ENCODE measurements around the gene SUOX. TPM values are rescaled to one million over a fixed set of nuclear protein-coding genes. Genes with fewer than 3 reads are reported as not detected.
"Not testable (repeated sequence)": the region's sequence is repeated elsewhere in the genome, so short reads cannot be mapped to it uniquely, and the experiment has no call there.

Gene SUOX
- total RNA-seq, 4 donors from 2014 or later = 16.5 to 38.9 (median 27.0) TPM

DNA sequence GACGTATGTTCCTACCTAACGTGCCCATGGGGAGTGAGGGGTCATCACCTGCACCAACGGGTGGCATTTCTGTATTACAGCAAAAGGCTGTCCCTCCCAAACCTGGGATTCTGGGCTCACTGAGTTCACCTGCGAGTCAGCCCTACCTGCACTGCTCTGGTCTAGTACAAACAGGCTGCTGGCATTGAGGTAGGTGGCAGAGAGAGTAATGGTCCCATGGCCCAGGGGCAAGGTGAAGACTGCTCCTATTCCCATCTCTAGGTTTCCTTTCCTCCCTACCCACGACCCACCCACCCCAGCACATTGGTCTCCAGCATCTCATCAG is 421 bp downstream of the SUOX start:
- H3K36me3 ChIP-seq = peaks cover 0 to 19% (median 0%) of the 10 kb centered on the region in 3 donors
- no peaks in the 10 kb centered on the region for H3K9me3 ChIP-seq

DNA sequence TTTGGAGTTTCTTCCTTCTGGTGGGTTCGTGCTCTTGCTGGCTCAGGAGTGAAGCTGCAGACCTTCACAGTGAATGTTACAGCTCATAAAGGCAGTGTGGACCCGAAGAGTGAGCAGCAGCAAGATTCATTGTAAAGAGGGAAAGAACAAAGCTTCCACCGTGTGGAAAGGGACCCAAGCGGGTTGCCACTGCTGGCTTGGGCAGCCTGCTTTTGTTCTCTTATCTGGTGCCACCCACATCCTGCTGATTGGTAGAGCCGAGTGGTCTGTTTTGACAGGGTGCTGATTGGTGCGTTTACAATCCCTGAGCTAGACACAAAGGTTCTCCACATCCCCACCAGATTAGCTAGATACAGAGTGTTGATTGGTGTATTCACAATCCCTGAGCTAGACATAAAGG is 2.4 kb downstream of the SUOX start:
- Histone ChIP-seq H3K36me3 (peaks cover 0 to 15% (median 0%) of the 10 kb centered on the region in 3 donors), H3K4me1 (peaks cover 0 to 34% (median 0%) of the 10 kb centered on the region in 4 donors)
- H3K9me3 ChIP-seq, H3K27ac ChIP-seq, H3K4me3 ChIP-seq, H3K27me3 ChIP-seq, DNase-seq: not testable (repeated sequence)

More for the DNA sequence above, 421 bp downstream of the SUOX start:
- Histone ChIP-seq H3K4me3 (peak overlapping the region; percentile 26 to 75 (median 58)), H3K4me1 (peaks cover 0 to 34% (median 0%) of the 10 kb centered on the region in 4 donors), H3K27ac (peak overlapping the region; percentile 50 to 84 (median 72)), H3K27me3 (no peaks in the 10 kb centered on the region)
- no peak for TF ChIP-seq POLR2A (IDR thresholded peaks at IDR 0.05)
- TF ChIP-seq, protein P1, sequence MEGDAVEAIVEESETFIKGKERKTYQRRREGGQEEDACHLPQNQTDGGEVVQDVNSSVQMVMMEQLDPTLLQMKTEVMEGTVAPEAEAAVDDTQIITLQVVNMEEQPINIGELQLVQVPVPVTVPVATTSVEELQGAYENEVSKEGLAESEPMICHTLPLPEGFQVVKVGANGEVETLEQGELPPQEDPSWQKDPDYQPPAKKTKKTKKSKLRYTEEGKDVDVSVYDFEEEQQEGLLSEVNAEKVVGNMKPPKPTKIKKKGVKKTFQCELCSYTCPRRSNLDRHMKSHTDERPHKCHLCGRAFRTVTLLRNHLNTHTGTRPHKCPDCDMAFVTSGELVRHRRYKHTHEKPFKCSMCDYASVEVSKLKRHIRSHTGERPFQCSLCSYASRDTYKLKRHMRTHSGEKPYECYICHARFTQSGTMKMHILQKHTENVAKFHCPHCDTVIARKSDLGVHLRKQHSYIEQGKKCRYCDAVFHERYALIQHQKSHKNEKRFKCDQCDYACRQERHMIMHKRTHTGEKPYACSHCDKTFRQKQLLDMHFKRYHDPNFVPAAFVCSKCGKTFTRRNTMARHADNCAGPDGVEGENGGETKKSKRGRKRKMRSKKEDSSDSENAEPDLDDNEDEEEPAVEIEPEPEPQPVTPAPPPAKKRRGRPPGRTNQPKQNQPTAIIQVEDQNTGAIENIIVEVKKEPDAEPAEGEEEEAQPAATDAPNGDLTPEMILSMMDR (IDR thresholded peaks at IDR 0.05) = no peak
- DNase-seq = no peak

DNA sequence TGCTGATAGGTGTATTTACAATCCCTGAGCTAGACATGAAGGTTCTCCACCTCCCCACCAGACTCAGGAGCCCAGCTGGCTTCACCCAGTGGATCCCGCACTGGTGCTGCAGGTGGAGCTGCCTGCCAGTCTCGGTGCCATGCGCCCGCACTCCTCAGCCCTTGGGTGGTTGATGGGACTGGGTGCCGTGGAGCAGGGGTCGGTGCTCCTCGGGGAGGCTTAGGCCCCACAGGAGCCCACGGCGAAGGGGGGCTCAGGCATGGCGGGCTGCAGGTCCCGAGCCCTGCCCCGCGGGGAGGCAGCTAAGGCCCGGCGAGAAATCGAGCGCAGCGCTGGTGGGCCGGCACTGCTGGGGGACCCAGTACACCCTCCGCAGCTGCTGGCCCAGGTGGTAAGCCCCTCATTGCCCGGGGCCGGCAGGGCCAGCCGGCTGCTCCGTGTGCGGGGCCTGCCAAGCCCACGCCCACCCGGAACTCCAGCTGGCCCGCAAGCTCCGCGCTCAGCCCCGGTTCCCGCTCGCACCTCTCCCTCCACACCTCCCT is 3.0 kb downstream of the SUOX start:
- H3K9me3 ChIP-seq, DNase-seq, H3K27ac ChIP-seq, H3K27me3 ChIP-seq, H3K4me3 ChIP-seq: not testable (repeated sequence)
- Histone ChIP-seq H3K36me3 (peaks cover 0 to 15% (median 0%) of the 10 kb centered on the region in 3 donors), H3K4me1 (peaks cover 0 to 34% (median 0%) of the 10 kb centered on the region in 4 donors)

DNA sequence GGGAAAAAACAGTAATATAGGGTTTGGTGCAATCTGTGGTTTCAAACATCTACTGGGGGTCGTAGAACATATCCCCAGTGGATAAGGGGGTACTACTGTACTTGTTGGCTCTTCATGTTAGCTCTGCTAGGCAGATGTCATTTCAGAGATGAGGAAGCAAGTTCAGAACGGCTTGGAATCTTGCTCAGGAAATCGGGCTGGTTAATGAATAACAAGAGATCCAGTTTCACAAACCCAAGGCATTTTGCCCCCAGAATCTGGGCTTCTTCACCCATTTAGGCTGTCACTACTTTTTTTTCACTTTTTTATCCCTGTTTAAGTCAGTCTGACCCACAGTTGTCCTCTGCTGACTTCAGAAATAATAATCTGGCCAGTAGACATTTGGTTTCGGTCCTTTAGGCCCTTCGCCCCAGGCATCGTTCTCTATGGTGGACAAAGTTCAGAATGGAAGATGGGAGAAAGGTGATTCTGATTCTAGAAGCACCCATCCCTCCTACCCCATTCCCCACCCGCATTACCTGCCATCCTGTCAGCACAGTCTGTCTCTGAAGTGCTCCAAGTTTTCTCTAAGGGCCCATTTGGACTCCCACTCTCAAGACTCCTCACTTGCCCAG is 4.5 kb downstream of the SUOX start:
- peaks cover 0 to 29% (median 0%) of the 10 kb centered on the region in 4 donors for H3K4me1 ChIP-seq
- peaks cover 0 to 15% (median 0%) of the 10 kb centered on the region in 3 donors for H3K36me3 ChIP-seq
- no peaks in the 10 kb centered on the region for H3K27me3 ChIP-seq
- no peak for DNase-seq
- no peaks in the 10 kb centered on the region for H3K9me3 ChIP-seq
- peak overlapping the region in 2 of 4 donors; percentile 30 to 57 for H3K27ac ChIP-seq
- H3K4me3 ChIP-seq = no peak overlapping the region
- no peak for TF ChIP-seq POLR2A (IDR thresholded peaks at IDR 0.05)
- TF ChIP-seq, protein P1 (IDR thresholded peaks at IDR 0.05) = no peak

DNA sequence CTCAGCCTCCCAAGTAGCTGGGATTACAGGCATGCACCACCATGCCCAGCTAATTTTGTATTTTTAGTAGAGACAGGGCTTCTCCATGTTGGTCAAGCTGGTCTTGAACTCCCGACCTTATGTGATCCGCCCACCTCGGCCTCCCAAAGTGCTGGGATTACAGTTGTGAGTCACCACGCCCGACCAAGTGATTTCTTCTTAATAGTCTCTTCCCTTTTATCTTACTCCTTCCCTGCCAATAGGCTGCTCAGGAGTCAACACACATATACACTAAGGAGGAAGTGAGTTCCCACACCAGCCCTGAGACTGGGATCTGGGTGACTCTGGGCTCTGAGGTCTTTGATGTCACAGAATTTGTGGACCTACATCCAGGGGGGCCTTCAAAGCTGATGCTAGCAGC is 6.3 kb downstream of the SUOX start:
- not testable (repeated sequence) for H3K27ac ChIP-seq, DNase-seq, H3K4me3 ChIP-seq, H3K27me3 ChIP-seq, H3K9me3 ChIP-seq
- Histone ChIP-seq H3K36me3 (peaks cover 0 to 15% (median 0%) of the 10 kb centered on the region in 3 donors), H3K4me1 (peaks cover 0 to 32% (median 0%) of the 10 kb centered on the region in 4 donors)

DNA sequence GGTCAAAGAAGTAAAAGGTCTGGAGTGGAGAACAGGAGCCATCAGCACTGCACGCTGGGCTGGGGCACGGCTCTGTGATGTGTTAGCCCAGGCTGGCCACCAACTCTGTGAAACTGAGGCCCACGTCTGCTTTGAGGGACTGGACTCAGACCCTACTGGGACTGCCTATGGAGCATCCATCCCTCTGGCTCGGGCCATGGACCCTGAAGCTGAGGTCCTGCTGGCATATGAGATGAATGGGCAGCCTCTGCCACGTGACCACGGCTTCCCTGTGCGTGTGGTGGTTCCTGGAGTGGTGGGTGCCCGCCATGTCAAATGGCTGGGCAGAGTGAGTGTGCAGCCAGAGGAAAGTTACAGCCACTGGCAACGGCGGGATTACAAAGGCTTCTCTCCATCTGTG is 7.1 kb downstream of the SUOX start:
- TF ChIP-seq POLR2A (IDR thresholded peaks at IDR 0.05) = no peak
- TF ChIP-seq, protein P1 (IDR thresholded peaks at IDR 0.05) = no peak
- H3K4me3 ChIP-seq = no peak overlapping the region

More for the DNA sequence above, 7.1 kb downstream of the SUOX start:
- H3K27ac ChIP-seq = no peak overlapping the region
- DNase-seq = no peak
- H3K9me3 ChIP-seq = no peaks in the 10 kb centered on the region
- H3K4me1 ChIP-seq = peaks cover 0 to 27% (median 0%) of the 10 kb centered on the region in 4 donors
- H3K36me3 ChIP-seq = peaks cover 0 to 15% (median 0%) of the 10 kb centered on the region in 3 donors
- H3K27me3 ChIP-seq = no peaks in the 10 kb centered on the region
